Neural cell (in vitro differentiated cells): ENCODE data around the gene NKIRAS1. TPM values are rescaled to one million over a fixed set of nuclear protein-coding genes. Genes with fewer than 3 reads are reported as not detected.

Source experiments
- H2AFZ ChIP-seq: fragments of 200-600, 300-800 bp; sonication (generic), shearing (Covaris generic); 2 replicates; pipeline ENCODE4 v1.6.0; 2014; ENCODE audit warnings: low read depth, mild to moderate bottlenecking, antibody characterized with exemption, low read length, moderate library complexity
- H3F3A ChIP-seq: fragments of 200-600 bp; shearing (Covaris generic); 2 replicates; pipeline ENCODE4 v1.6.1; 2016; ENCODE audit warnings: mild to moderate bottlenecking, moderate library complexity, mixed read lengths, antibody characterized with exemption, low read length; ENCODE audit not compliant: insufficient read depth, poor library complexity, severe bottlenecking
- H3K27ac ChIP-seq: fragments of 200-600, 300-800 bp; sonication (generic), shearing (Covaris generic); 2 replicates; pipeline ENCODE4 v1.5.1; 2014; ENCODE audit warnings: mild to moderate bottlenecking, low read length, moderate library complexity
- H3K27me3 ChIP-seq: fragments of 300-800, 200-600 bp; sonication (generic), shearing (Covaris generic); 2 replicates; pipeline ENCODE4 v1.6.0; 2014; ENCODE audit warnings: mild to moderate bottlenecking, low read depth, low read length, moderate library complexity; ENCODE audit not compliant: insufficient read depth
- H3K36me3 ChIP-seq: fragments of 300-800, 200-600 bp; sonication (generic), shearing (Covaris generic); 2 replicates; pipeline ENCODE4 v1.5.1; 2014; ENCODE audit warnings: mild to moderate bottlenecking, antibody characterized with exemption, low read length, moderate library complexity; ENCODE audit not compliant: insufficient read depth
- H3K4me2 ChIP-seq: fragments of 300-800, 200-600 bp; sonication (generic), shearing (Covaris generic); 2 replicates; pipeline ENCODE4 v1.6.0; 2014; ENCODE audit warnings: mild to moderate bottlenecking, low read length
- H3K4me3 ChIP-seq: fragments of 300-800, 200-600 bp; sonication (generic), shearing (Covaris generic); 2 replicates; pipeline ENCODE4 v1.5.1; 2014; ENCODE audit warnings: mild to moderate bottlenecking, low read length, moderate library complexity
- H3K79me2 ChIP-seq: fragments of 200-600 bp; shearing (Covaris generic); replicated peaks from 2 replicates; pipeline ENCODE4 v1.6.0; 2014; ENCODE audit warnings: mild to moderate bottlenecking, low read length, moderate library complexity; ENCODE audit not compliant: insufficient read depth
- H3K9ac ChIP-seq: fragments of 300-800, 200-600 bp; sonication (generic), shearing (Covaris generic); 2 replicates; pipeline ENCODE4 v1.6.1; 2016; ENCODE audit warnings: mild to moderate bottlenecking, low read length, mixed read lengths
- H3K9me2 ChIP-seq: fragments of 200-600 bp; shearing (Covaris generic); 2 replicates; pipeline ENCODE4 v1.6.1; 2016; ENCODE audit warnings: mild to moderate bottlenecking, low read length, mixed read lengths; ENCODE audit not compliant: insufficient read depth
- H3K9me3 ChIP-seq: fragments of 200-600, 300-800 bp; sonication (generic), shearing (Covaris generic); 2 replicates; pipeline ENCODE4 v1.6.1; 2016; ENCODE audit warnings: mild to moderate bottlenecking, mixed run types, low read length, moderate library complexity, mixed read lengths
- H4K20me1 ChIP-seq: fragments of 200-600 bp; shearing (Covaris generic); 2 replicates; pipeline ENCODE4 v1.6.1; 2016; ENCODE audit warnings: mild to moderate bottlenecking, mixed run types; ENCODE audit not compliant: insufficient read depth
- CTCF ChIP-seq: fragments of 450-650 bp; IDR thresholded peaks from 2 replicates; pipeline ENCODE4 v1.5.1; 2014; ENCODE audit warnings: antibody characterized with exemption, mild to moderate bottlenecking, moderate library complexity; ENCODE audit not compliant: poor library complexity, severe bottlenecking
- EP300 ChIP-seq: fragments of 450-650 bp; conservative IDR thresholded peaks from 2 replicates; pipeline ENCODE4 v1.6.1; 2014; ENCODE audit warnings: antibody characterized with exemption, mild to moderate bottlenecking, moderate library complexity; ENCODE audit not compliant: poor library complexity, severe bottlenecking
- EZH2 ChIP-seq: fragments of 200-600, 300-800 bp; shearing (Covaris generic), sonication (generic); IDR thresholded peaks from 2 replicates; pipeline ENCODE4 v1.6.1; 2014; ENCODE audit warnings: antibody characterized with exemption, low read length, borderline replicate concordance, mild to moderate bottlenecking; ENCODE audit not compliant: insufficient read depth, poor library complexity, severe bottlenecking
- MXI1 ChIP-seq: fragments of 450-650 bp; conservative IDR thresholded peaks from 2 replicates; pipeline ENCODE4 v1.6.1; 2014; ENCODE audit warnings: antibody characterized with exemption, mild to moderate bottlenecking; ENCODE audit not compliant: poor library complexity, severe bottlenecking
- POLR2AphosphoS5 ChIP-seq: IDR thresholded peaks from 2 replicates; pipeline ENCODE4 v1.6.1; 2012
- RAD21 ChIP-seq: fragments of 450-650 bp; conservative IDR thresholded peaks from 2 replicates; pipeline ENCODE4 v1.6.1; 2014; ENCODE audit warnings: antibody characterized with exemption, mild to moderate bottlenecking, moderate library complexity
- REST ChIP-seq: IDR thresholded peaks from 2 replicates; pipeline ENCODE4 v1.6.1; 2012; ENCODE audit warnings: borderline replicate concordance
- SMC3 ChIP-seq: fragments of 450-650 bp; conservative IDR thresholded peaks from 2 replicates; pipeline ENCODE4 v1.6.1; 2014; ENCODE audit warnings: antibody characterized with exemption, mild to moderate bottlenecking, moderate library complexity; ENCODE audit not compliant: poor library complexity
- TAF1 ChIP-seq: IDR thresholded peaks from 2 replicates; pipeline ENCODE4 v1.6.1; 2012; ENCODE audit warnings: low read depth
- polyA plus RNA-seq: library from polyadenylated mRNA; depleted of rRNA; stranded (reverse); fragments of >200 nt; gene quantifications from 2 replicates; pipeline ENCODE4 v1.2.3, GENCODE V29; 2014

Gene NKIRAS1
- polyA plus RNA-seq, 1 donor from 2014 or later: 42.1 TPM

GRCh38 chr3:23940775-23941174, 24.0 kb upstream of the NKIRAS1 start:
- Histone ChIP-seq H3K27ac (no peak overlapping the region), H3K4me2 (no peak overlapping the region), H2AFZ (no peak overlapping the region), H3K27me3 (no peaks in the 10 kb centered on the region), H3K9me3 (no peaks in the 10 kb centered on the region), H4K20me1 (no peaks in the 10 kb centered on the region), H3K9me2 (no peaks in the 10 kb centered on the region), H3K36me3 (no peaks in the 10 kb centered on the region), H3K79me2 (no peaks in the 10 kb centered on the region), H3K4me3 (no peak overlapping the region), H3F3A (peaks cover 6% of the 10 kb centered on the region), H3K9ac (no peak overlapping the region)
- no peak for TF ChIP-seq MXI1
- TF ChIP-seq CTCF: no peak
- TF ChIP-seq EZH2: no peak
- no peak for TF ChIP-seq SMC3
- peak; percentile 68 for TF ChIP-seq POLR2AphosphoS5
- peak; percentile 77 for TF ChIP-seq EP300
- no peak for TF ChIP-seq TAF1
- TF ChIP-seq REST: no peak

GRCh38 chr3:23938688-23939087, 21.9 kb upstream of the NKIRAS1 start:
- Histone ChIP-seq H3K36me3 (no peaks in the 10 kb centered on the region), H3K4me3 (no peak overlapping the region), H3K27ac (no peak overlapping the region), H3F3A (no peaks in the 10 kb centered on the region), H3K9me2 (no peaks in the 10 kb centered on the region), H3K27me3 (no peaks in the 10 kb centered on the region), H2AFZ (no peak overlapping the region), H3K9me3 (no peaks in the 10 kb centered on the region), H3K4me2 (no peak overlapping the region), H4K20me1 (no peaks in the 10 kb centered on the region), H3K9ac (no peak overlapping the region), H3K79me2 (no peaks in the 10 kb centered on the region)
- TF ChIP-seq RAD21 (no peak), EP300 (no peak), EZH2 (no peak), REST (no peak), MXI1 (no peak), POLR2AphosphoS5 (no peak), SMC3 (no peak), CTCF (no peak), TAF1 (no peak)
